ENCODE data around the gene IL11.

IL11 gene

GRCh38 chr19:55390461-55390880 is 20.2 kb upstream of the IL11 start:
- DNase-seq = no peak

GRCh38 chr19:55389386-55390317 is 19.4 kb upstream of the IL11 start:
- no peak for DNase-seq

GRCh38 chr19:55387736-55388497 is 17.7 kb upstream of the IL11 start:
- DNase-seq = no peak

GRCh38 chr19:55386493-55386971 is 16.3 kb upstream of the IL11 start:
- peak in 1 of 2 donors; percentile 15 for DNase-seq

- peak; percentile 98 to 99 for DNase-seq
Observed at GRCh38 chr19:55385724-55386492, 15.6 kb upstream of the IL11 start, which contains the start of gene RPL28. TSS of gene RPL28 (plus strand) at chr19:55385932. CDS start at chr19:55386358, 426 bp downstream.

- DNase-seq = peak; percentile 90 to 95
Observed at GRCh38 chr19:55384920-55385723, 14.9 kb upstream of the IL11 start.

- peak; percentile 26 to 38 for DNase-seq
Observed at GRCh38 chr19:55384131-55384919, 14.1 kb upstream of the IL11 start, which contains the start of gene TMEM238. TSS of gene TMEM238 (minus strand) at chr19:55384292. CDS start at chr19:55384259, 33 bp downstream.

- peak; percentile 31 to 33 for DNase-seq
Observed at GRCh38 chr19:55383279-55384130, 13.2 kb upstream of the IL11 start.

- no peak for DNase-seq
Observed at GRCh38 chr19:55382522-55383054, 12.3 kb upstream of the IL11 start.

GRCh38 chr19:55382013-55382412 is 11.8 kb upstream of the IL11 start:
- DNase-seq = no peak

GRCh38 chr19:55379174-55379573 is 8.9 kb upstream of the IL11 start:
- no peak for DNase-seq

- no peak for DNase-seq
Observed at GRCh38 chr19:55377356-55378131, 7.3 kb upstream of the IL11 start.

GRCh38 chr19:55376241-55376933 is 6.1 kb upstream of the IL11 start, which contains the start of gene TMEM190:
TSS of gene TMEM190 (plus strand) at chr19:55376826. CDS start at chr19:55376854, 28 bp downstream.
- no peak for DNase-seq

- no peak for DNase-seq
Observed at GRCh38 chr19:55373993-55374757, 3.9 kb upstream of the IL11 start.

GRCh38 chr19:55373306-55373992 is 3.2 kb upstream of the IL11 start:
- DNase-seq = no peak

- DNase-seq = no peak
Observed at GRCh38 chr19:55372316-55373081, 2.2 kb upstream of the IL11 start.
